22Rv1 (cell line): ENCODE results near the gene PGLYRP1.

Source experiments
- H3K27ac ChIP-seq: fragments of 450-650 bp; 2 replicates; pipeline ENCODE4 v1.5.1; 2017
- CTCF ChIP-seq: fragments of 450-650 bp; IDR thresholded peaks from 2 replicates; pipeline ENCODE4 v1.5.1; 2017; ENCODE audit warnings: mild to moderate bottlenecking
- ZFX ChIP-seq: fragments of 450-650 bp; IDR thresholded peaks from 2 replicates; pipeline ENCODE4 v1.6.1; 2017; ENCODE audit warnings: antibody characterized with exemption, borderline replicate concordance

PGLYRP1 gene

GRCh38 chr19:46014534-46014933 is 8.3 kb downstream of the PGLYRP1 start:
- TF ChIP-seq ZFX (no peak), CTCF (no peak)
- H3K27ac ChIP-seq = peak overlapping the region; percentile 75

GRCh38 chr19:46009530-46010510 is 13.0 kb downstream of the PGLYRP1 start:
- TF ChIP-seq CTCF (peak; percentile 88), ZFX (no peak)
- H3K27ac ChIP-seq = no peak overlapping the region

GRCh38 chr19:46006411-46006810 is 16.4 kb downstream of the PGLYRP1 start:
- H3K27ac ChIP-seq = no peak overlapping the region
- TF ChIP-seq CTCF = no peak

- TF ChIP-seq ZFX (no peak), CTCF (no peak)
- no peak overlapping the region for H3K27ac ChIP-seq
Observed at GRCh38 chr19:46002678-46003275, 20.1 kb downstream of the PGLYRP1 start.

- TF ChIP-seq CTCF = no peak
- TF ChIP-seq ZFX = no peak
- no peak overlapping the region for H3K27ac ChIP-seq
Observed at GRCh38 chr19:46000491-46001246, 22.2 kb downstream of the PGLYRP1 start.

GRCh38 chr19:45999653-46000121 is 23.2 kb downstream of the PGLYRP1 start:
- no peak overlapping the region for H3K27ac ChIP-seq
- TF ChIP-seq CTCF = no peak
- no peak for TF ChIP-seq ZFX
